Vagina (tissue), 2 donors: Measurements from ENCODE around the gene STX10.

ENCODE experiments used
- POLR2A ChIP-seq, 2 donors: fragments of 450-650 bp; IDR thresholded peaks; one replicate each; pipeline ENCODE4 v1.6.1; 2017; ENCODE audit warnings: antibody characterized with exemption in 2 of 2, mild to moderate bottlenecking in 2 of 2, moderate library complexity in 2 of 2
- TF ChIP-seq, protein P1 (sequence below), 3 experiments: fragments of 450-650 bp in 2 of 3; fragments of 200-600 bp in 1 of 3; sonication (generic) in 1 of 3; IDR thresholded peaks; one replicate each; pipeline ENCODE4 v1.5.1; 2017 to 2019; ENCODE audit warnings: antibody characterized with exemption in 3 of 3, mild to moderate bottlenecking in 2 of 3, moderate library complexity in 2 of 3

DNA sequence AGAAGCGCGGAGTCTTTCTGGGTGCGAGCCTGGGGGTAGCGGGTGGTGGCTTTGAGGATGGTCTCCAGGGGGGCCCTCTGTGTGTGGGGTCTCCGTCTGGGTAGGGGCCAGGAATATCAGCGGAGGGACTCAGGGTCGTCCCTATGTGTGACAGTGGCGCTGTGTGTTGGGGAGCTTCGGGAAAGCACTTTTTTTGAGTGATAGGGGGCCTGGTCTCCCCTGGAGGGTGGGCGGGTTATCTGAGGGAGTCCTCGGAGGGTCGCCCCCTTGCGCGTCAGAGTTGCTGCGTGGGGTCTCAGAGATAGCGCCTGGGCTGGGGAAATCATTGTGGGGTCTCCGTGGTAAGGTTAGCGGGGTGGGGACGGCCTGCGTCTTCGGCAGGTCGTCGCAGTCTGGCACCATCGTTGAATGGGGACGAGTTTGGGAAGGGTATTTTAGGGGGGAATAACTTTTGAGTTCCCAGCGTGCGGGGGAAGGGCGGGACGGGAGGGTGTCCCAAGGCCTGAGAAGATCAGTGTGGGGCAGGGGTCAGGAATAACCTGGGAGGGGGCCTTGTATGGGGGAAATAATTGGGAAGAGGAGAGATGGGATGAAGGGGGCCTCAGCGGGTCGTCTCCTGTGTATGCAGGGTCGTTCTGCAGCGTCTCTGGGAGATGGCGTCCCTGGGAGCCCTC, 893 bp upstream of the STX10 start:
- TF ChIP-seq, protein P1, sequence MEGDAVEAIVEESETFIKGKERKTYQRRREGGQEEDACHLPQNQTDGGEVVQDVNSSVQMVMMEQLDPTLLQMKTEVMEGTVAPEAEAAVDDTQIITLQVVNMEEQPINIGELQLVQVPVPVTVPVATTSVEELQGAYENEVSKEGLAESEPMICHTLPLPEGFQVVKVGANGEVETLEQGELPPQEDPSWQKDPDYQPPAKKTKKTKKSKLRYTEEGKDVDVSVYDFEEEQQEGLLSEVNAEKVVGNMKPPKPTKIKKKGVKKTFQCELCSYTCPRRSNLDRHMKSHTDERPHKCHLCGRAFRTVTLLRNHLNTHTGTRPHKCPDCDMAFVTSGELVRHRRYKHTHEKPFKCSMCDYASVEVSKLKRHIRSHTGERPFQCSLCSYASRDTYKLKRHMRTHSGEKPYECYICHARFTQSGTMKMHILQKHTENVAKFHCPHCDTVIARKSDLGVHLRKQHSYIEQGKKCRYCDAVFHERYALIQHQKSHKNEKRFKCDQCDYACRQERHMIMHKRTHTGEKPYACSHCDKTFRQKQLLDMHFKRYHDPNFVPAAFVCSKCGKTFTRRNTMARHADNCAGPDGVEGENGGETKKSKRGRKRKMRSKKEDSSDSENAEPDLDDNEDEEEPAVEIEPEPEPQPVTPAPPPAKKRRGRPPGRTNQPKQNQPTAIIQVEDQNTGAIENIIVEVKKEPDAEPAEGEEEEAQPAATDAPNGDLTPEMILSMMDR (IDR thresholded peaks at IDR 0.05), result no peak
- TF ChIP-seq POLR2A (IDR thresholded peaks at IDR 0.05), result no peak
